Measurements from ENCODE around the gene BCS1L.

The BCS1L gene

DNA sequence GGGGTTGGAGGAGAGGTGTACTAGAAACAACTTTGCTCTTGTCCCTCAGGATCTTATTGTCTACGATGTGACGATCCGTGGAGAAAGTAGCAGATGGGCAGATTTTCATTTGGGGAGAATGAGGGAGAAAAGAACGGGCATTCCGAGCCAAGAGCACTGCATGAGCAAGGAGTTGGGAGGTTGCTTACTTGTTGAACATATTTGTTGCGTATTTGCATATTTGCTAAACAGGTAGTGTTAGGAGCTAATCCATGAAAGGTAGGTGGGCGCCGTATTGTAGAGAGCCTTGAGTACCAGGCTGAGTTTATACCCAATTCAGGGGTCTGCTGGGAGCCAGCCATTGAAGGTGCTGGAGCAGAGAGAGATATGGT is 490 bp downstream of the BCS1L start:
- H2BK5ac ChIP-seq (ENCODE audit: low read depth, low read length, poor library complexity), result no peak overlapping the region
- peak overlapping the region; percentile 92 for H3K4me3 ChIP-seq (ENCODE audit: low read depth, low read length)
- no peak overlapping the region for H3K27ac ChIP-seq (ENCODE audit: low read depth, low read length)
- peak overlapping the region; percentile 4 for H3K18ac ChIP-seq (ENCODE audit: low read length)
- peaks cover 4% of the 10 kb centered on the region for H3K79me2 ChIP-seq (ENCODE audit: control insufficient read depth, insufficient read depth, low read length, poor library complexity)
- H4K91ac ChIP-seq (ENCODE audit: low read depth, low read length), result no peak overlapping the region
- H3K4me1 ChIP-seq (ENCODE audit: control insufficient read depth in 1 of 2, insufficient read depth in 2 of 2, low read length in 2 of 2), result peaks cover 3 to 4% of the 10 kb centered on the region in 2 experiments
- peaks cover 6% of the 10 kb centered on the region for H3K79me1 ChIP-seq (ENCODE audit: low read length)
- H3K4me2 ChIP-seq (ENCODE audit: low read length), result peak overlapping the region; percentile 78
- H3K27me3 ChIP-seq (ENCODE audit: insufficient read depth, low read length), result no peaks in the 10 kb centered on the region
- peaks cover 43 to 54% of the 10 kb centered on the region in 2 experiments for H3K36me3 ChIP-seq (ENCODE audit: control insufficient read depth in 1 of 2, insufficient read depth in 2 of 2, low read length in 2 of 2)
- H3K9me3 ChIP-seq (ENCODE audit: insufficient read depth, low read depth, low read length), result no peaks in the 10 kb centered on the region
- H3K4ac ChIP-seq (ENCODE audit: low read depth, low read length), result no peak overlapping the region
- WGBS (ENCODE audit: extremely low coverage, insufficient coverage, insufficient read length), result no CpG with 5 or more reads among the region's 8 CpGs
- no peak overlapping the region for H3K23ac ChIP-seq (ENCODE audit: low read length)
- no peak overlapping the region for H2AK5ac ChIP-seq (ENCODE audit: low read length)
- peak overlapping the region; percentile 14 for H4K8ac ChIP-seq (ENCODE audit: low read depth, low read length)
- peak overlapping the region; percentile 0 for H3K14ac ChIP-seq (ENCODE audit: low read length)
- H2AFZ ChIP-seq (ENCODE audit: insufficient read depth, low read length, poor library complexity), result peak overlapping the region; percentile 20
- peak overlapping the region; percentile 76 for H3K9ac ChIP-seq (ENCODE audit: low read length)
- DNase-seq, result no peak
- H4K12ac ChIP-seq (ENCODE audit: low read depth, low read length), result no peak overlapping the region
- no peak overlapping the region for H2BK120ac ChIP-seq (ENCODE audit: insufficient read depth, low read length, poor library complexity)
- no peak overlapping the region for H2BK12ac ChIP-seq (ENCODE audit: low read length)

DNA sequence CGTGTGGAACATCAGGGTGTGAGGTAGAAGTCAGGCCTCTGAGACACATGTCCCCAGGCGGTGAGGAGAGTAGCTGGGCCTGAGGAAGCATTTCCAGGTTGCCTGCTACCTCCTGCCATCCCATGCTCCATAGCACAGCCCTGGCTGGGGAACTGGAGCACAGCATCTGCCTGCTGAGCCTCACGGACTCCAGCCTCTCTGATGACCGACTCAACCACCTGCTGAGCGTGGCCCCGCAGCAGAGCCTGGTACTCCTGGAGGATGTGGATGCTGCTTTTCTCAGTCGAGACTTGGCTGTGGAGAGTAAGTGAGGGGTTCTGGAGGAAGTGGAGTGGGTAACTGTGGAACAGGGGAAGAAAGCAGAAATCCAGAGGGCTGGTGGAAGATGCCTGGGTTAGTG is 2.9 kb downstream of the BCS1L start:
- Histone ChIP-seq H4K8ac (ENCODE audit: low read depth, low read length) (no peak overlapping the region), H3K4ac (ENCODE audit: low read depth, low read length) (no peak overlapping the region), H3K9me3 (ENCODE audit: insufficient read depth, low read depth, low read length) (no peaks in the 10 kb centered on the region), H2AK5ac (ENCODE audit: low read length) (no peak overlapping the region), H3K27ac (ENCODE audit: low read depth, low read length) (no peak overlapping the region), H2BK5ac (ENCODE audit: low read depth, low read length, poor library complexity) (no peak overlapping the region), H3K27me3 (ENCODE audit: insufficient read depth, low read length) (no peaks in the 10 kb centered on the region), H3K23ac (ENCODE audit: low read length) (no peak overlapping the region), H3K36me3 (ENCODE audit: control insufficient read depth in 1 of 2, insufficient read depth in 2 of 2, low read length in 2 of 2) (peaks cover 45 to 56% of the 10 kb centered on the region in 2 experiments), H3K79me2 (ENCODE audit: control insufficient read depth, insufficient read depth, low read length, poor library complexity) (peaks cover 4% of the 10 kb centered on the region), H2BK120ac (ENCODE audit: insufficient read depth, low read length, poor library complexity) (no peak overlapping the region), H3K18ac (ENCODE audit: low read length) (no peak overlapping the region), H3K79me1 (ENCODE audit: low read length) (peaks cover 6% of the 10 kb centered on the region), H4K91ac (ENCODE audit: low read depth, low read length) (no peak overlapping the region), H2BK12ac (ENCODE audit: low read length) (no peak overlapping the region), H3K9ac (ENCODE audit: low read length) (no peak overlapping the region), H2AFZ (ENCODE audit: insufficient read depth, low read length, poor library complexity) (no peak overlapping the region), H3K4me2 (ENCODE audit: low read length) (no peak overlapping the region), H3K14ac (ENCODE audit: low read length) (no peak overlapping the region), H3K4me3 (ENCODE audit: low read depth, low read length) (no peak overlapping the region), H3K4me1 (ENCODE audit: control insufficient read depth in 1 of 2, insufficient read depth in 2 of 2, low read length in 2 of 2) (peaks cover 3 to 4% of the 10 kb centered on the region in 2 experiments), H4K12ac (ENCODE audit: low read depth, low read length) (no peak overlapping the region)
- no CpG with 5 or more reads among the region's 7 CpGs for WGBS (ENCODE audit: extremely low coverage, insufficient coverage, insufficient read length)
- no peak for DNase-seq

DNA sequence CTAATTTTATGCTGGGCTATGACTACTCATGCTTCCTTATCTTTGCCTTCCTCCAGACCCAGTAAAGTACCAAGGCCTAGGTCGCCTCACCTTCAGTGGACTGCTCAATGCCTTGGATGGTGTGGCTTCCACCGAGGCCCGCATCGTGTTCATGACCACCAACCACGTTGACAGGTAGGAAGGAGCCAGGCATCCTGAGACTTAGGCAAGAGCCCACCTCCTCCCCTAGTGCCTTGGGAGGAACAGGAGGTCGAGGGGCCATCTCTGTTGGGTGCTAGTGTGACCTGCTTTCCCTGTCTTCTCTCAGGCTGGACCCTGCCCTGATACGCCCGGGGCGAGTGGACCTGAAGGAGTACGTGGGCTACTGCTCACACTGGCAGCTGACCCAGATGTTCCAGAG is 3.3 kb downstream of the BCS1L start:
- Histone ChIP-seq H3K23ac (ENCODE audit: low read length) (no peak overlapping the region), H2BK12ac (ENCODE audit: low read length) (no peak overlapping the region), H3K4ac (ENCODE audit: low read depth, low read length) (no peak overlapping the region), H3K4me1 (ENCODE audit: control insufficient read depth in 1 of 2, insufficient read depth in 2 of 2, low read length in 2 of 2) (peaks cover 3 to 4% of the 10 kb centered on the region in 2 experiments), H3K9ac (ENCODE audit: low read length) (no peak overlapping the region), H3K79me2 (ENCODE audit: control insufficient read depth, insufficient read depth, low read length, poor library complexity) (peaks cover 4% of the 10 kb centered on the region), H3K14ac (ENCODE audit: low read length) (no peak overlapping the region), H2BK5ac (ENCODE audit: low read depth, low read length, poor library complexity) (no peak overlapping the region), H2AK5ac (ENCODE audit: low read length) (no peak overlapping the region), H4K8ac (ENCODE audit: low read depth, low read length) (no peak overlapping the region), H3K27ac (ENCODE audit: low read depth, low read length) (no peak overlapping the region), H3K4me3 (ENCODE audit: low read depth, low read length) (no peak overlapping the region), H2BK120ac (ENCODE audit: insufficient read depth, low read length, poor library complexity) (no peak overlapping the region), H4K12ac (ENCODE audit: low read depth, low read length) (no peak overlapping the region), H3K27me3 (ENCODE audit: insufficient read depth, low read length) (no peaks in the 10 kb centered on the region), H2AFZ (ENCODE audit: insufficient read depth, low read length, poor library complexity) (no peak overlapping the region), H4K91ac (ENCODE audit: low read depth, low read length) (no peak overlapping the region), H3K18ac (ENCODE audit: low read length) (no peak overlapping the region), H3K36me3 (ENCODE audit: control insufficient read depth in 1 of 2, insufficient read depth in 2 of 2, low read length in 2 of 2) (peaks cover 48 to 57% of the 10 kb centered on the region in 2 experiments), H3K4me2 (ENCODE audit: low read length) (no peak overlapping the region), H3K79me1 (ENCODE audit: low read length) (peaks cover 6% of the 10 kb centered on the region), H3K9me3 (ENCODE audit: insufficient read depth, low read depth, low read length) (no peaks in the 10 kb centered on the region)
- WGBS (ENCODE audit: extremely low coverage, insufficient coverage, insufficient read length), result no CpG with 5 or more reads among the region's 10 CpGs
- no peak for DNase-seq

DNA sequence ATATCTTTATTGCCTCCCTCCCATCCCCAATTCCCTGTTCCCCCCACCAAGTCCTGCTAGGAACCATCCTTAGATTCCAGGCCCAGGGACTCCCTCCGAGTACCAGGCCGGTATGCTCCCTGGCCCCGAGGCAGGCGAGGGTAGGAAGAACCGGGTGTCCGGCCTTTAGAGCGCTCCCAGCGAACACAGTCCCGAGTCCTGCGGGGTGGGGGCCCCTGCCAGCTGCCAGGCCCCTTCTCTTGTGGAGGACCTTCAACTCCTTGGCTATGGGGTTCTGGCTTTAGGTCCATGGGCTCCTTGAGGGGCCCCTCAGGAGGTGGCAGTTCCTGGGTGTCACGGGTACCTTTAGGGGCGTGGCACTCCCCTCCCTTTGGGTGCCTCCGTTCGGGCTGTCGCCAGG is 4.4 kb downstream of the BCS1L start:
- Histone ChIP-seq H2BK5ac (ENCODE audit: low read depth, low read length, poor library complexity) (no peak overlapping the region), H3K23ac (ENCODE audit: low read length) (no peak overlapping the region), H3K4me1 (ENCODE audit: control insufficient read depth in 1 of 2, insufficient read depth in 2 of 2, low read length in 2 of 2) (peaks cover 3 to 4% of the 10 kb centered on the region in 2 experiments), H3K27ac (ENCODE audit: low read depth, low read length) (no peak overlapping the region), H3K14ac (ENCODE audit: low read length) (no peak overlapping the region), H3K27me3 (ENCODE audit: insufficient read depth, low read length) (no peaks in the 10 kb centered on the region), H3K79me2 (ENCODE audit: control insufficient read depth, insufficient read depth, low read length, poor library complexity) (peaks cover 3% of the 10 kb centered on the region), H4K91ac (ENCODE audit: low read depth, low read length) (no peak overlapping the region), H3K9ac (ENCODE audit: low read length) (no peak overlapping the region), H3K36me3 (ENCODE audit: control insufficient read depth in 1 of 2, insufficient read depth in 2 of 2, low read length in 2 of 2) (peaks cover 51 to 61% of the 10 kb centered on the region in 2 experiments), H2AK5ac (ENCODE audit: low read length) (no peak overlapping the region), H4K12ac (ENCODE audit: low read depth, low read length) (no peak overlapping the region), H3K4ac (ENCODE audit: low read depth, low read length) (no peak overlapping the region), H2BK120ac (ENCODE audit: insufficient read depth, low read length, poor library complexity) (no peak overlapping the region), H3K9me3 (ENCODE audit: insufficient read depth, low read depth, low read length) (no peaks in the 10 kb centered on the region), H3K18ac (ENCODE audit: low read length) (no peak overlapping the region), H3K4me2 (ENCODE audit: low read length) (no peak overlapping the region), H3K4me3 (ENCODE audit: low read depth, low read length) (no peak overlapping the region), H2BK12ac (ENCODE audit: low read length) (no peak overlapping the region), H3K79me1 (ENCODE audit: low read length) (peaks cover 5% of the 10 kb centered on the region), H4K8ac (ENCODE audit: low read depth, low read length) (no peak overlapping the region), H2AFZ (ENCODE audit: insufficient read depth, low read length, poor library complexity) (no peak overlapping the region)
- WGBS (ENCODE audit: extremely low coverage, insufficient coverage, insufficient read length), result no CpG with 5 or more reads among the region's 15 CpGs
- DNase-seq, result no peak

All from trophoblast cell (in vitro differentiated cells and primary cell).